ENCODE results near the gene CD69.

GRCh38 chr12:9741726-9742125 is 19.0 kb downstream of the CD69 start:
- TF ChIP-seq, protein P1, sequence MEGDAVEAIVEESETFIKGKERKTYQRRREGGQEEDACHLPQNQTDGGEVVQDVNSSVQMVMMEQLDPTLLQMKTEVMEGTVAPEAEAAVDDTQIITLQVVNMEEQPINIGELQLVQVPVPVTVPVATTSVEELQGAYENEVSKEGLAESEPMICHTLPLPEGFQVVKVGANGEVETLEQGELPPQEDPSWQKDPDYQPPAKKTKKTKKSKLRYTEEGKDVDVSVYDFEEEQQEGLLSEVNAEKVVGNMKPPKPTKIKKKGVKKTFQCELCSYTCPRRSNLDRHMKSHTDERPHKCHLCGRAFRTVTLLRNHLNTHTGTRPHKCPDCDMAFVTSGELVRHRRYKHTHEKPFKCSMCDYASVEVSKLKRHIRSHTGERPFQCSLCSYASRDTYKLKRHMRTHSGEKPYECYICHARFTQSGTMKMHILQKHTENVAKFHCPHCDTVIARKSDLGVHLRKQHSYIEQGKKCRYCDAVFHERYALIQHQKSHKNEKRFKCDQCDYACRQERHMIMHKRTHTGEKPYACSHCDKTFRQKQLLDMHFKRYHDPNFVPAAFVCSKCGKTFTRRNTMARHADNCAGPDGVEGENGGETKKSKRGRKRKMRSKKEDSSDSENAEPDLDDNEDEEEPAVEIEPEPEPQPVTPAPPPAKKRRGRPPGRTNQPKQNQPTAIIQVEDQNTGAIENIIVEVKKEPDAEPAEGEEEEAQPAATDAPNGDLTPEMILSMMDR (IDR thresholded peaks at IDR 0.05) = no peak
- TF ChIP-seq POLR2AphosphoS5 (IDR thresholded peaks at IDR 0.05) = no peak
- TF ChIP-seq POLR2A (IDR thresholded peaks at IDR 0.05) = no peak
